H9 (cell line): ENCODE data around the gene PLEKHD1. TPM values are rescaled to one million over a fixed set of nuclear protein-coding genes. Genes with fewer than 3 reads are reported as not detected.

ENCODE experiments used
- DNase-seq: peaks from one replicate; pipeline ENCODE4 v3.0.0-alpha.2; 2017
- H2AFZ ChIP-seq: one replicate; pipeline ENCODE4 v1.6.1; 2013; ENCODE audit warnings: mild to moderate bottlenecking, low read length, control low read depth, moderate library complexity
- H2AK5ac ChIP-seq: 2 replicates; pipeline ENCODE4 v1.6.1; 2013; ENCODE audit warnings: low read length, control low read depth, mixed read lengths; ENCODE audit not compliant: insufficient read length
- H2BK120ac ChIP-seq: one replicate; pipeline ENCODE4 v1.6.1; 2013; ENCODE audit warnings: low read depth, mild to moderate bottlenecking, low read length, control low read depth, inconsistent platforms; ENCODE audit not compliant: poor library complexity, severe bottlenecking
- H2BK12ac ChIP-seq: 2 replicates; pipeline ENCODE4 v1.6.1; 2013; ENCODE audit warnings: low read length, control low read depth, mixed read lengths, low read depth; ENCODE audit not compliant: insufficient read length
- H2BK15ac ChIP-seq: 2 replicates; pipeline ENCODE4 v1.6.1; 2013; ENCODE audit warnings: low read depth, low read length, control low read depth
- H2BK20ac ChIP-seq: one replicate; pipeline ENCODE4 v1.6.1; 2013; ENCODE audit warnings: low read depth, mild to moderate bottlenecking, low read length, control low read depth, inconsistent platforms; ENCODE audit not compliant: poor library complexity, severe bottlenecking
- H2BK5ac ChIP-seq: 2 replicates; pipeline ENCODE4 v1.6.1; 2013; ENCODE audit warnings: low read length, control low read depth, mixed read lengths; ENCODE audit not compliant: insufficient read length
- H3K14ac ChIP-seq: 2 replicates; pipeline ENCODE4 v1.6.1; 2013; ENCODE audit warnings: low read length, control low read depth; ENCODE audit not compliant: insufficient read depth
- H3K18ac ChIP-seq: 2 replicates; pipeline ENCODE4 v1.6.1; 2013; ENCODE audit warnings: low read depth, mild to moderate bottlenecking, mixed read lengths, low read length, control low read depth; ENCODE audit not compliant: insufficient read length
- H3K23ac ChIP-seq: 2 replicates; pipeline ENCODE4 v1.6.1; 2013; ENCODE audit warnings: low read length, control low read depth, mixed read lengths, low read depth; ENCODE audit not compliant: insufficient read length
- H3K23me2 ChIP-seq: 2 replicates; pipeline ENCODE4 v1.6.1; 2013; ENCODE audit warnings: low read depth, mild to moderate bottlenecking, mixed read lengths, low read length, control low read depth; ENCODE audit not compliant: insufficient read length, poor library complexity, severe bottlenecking
- H3K27ac ChIP-seq: 2 replicates; pipeline ENCODE4 v1.5.1; 2013; ENCODE audit warnings: low read length, control low read depth, mixed read lengths, low read depth; ENCODE audit not compliant: insufficient read length
- H3K27me3 ChIP-seq: 2 replicates; pipeline ENCODE4 v1.6.1; 2013; ENCODE audit warnings: low read length, control low read depth, inconsistent platforms; ENCODE audit not compliant: insufficient read depth
- H3K4ac ChIP-seq: 2 replicates; pipeline ENCODE4 v1.6.1; 2013; ENCODE audit warnings: low read depth, mild to moderate bottlenecking, control low read depth, inconsistent platforms, low read length, moderate library complexity
- H3K4me1 ChIP-seq: 2 replicates; pipeline ENCODE4 v1.6.1; 2013; ENCODE audit warnings: low read length, control low read depth, inconsistent platforms; ENCODE audit not compliant: insufficient read depth
- H3K4me2 ChIP-seq: 2 replicates; pipeline ENCODE4 v1.6.1; 2013; ENCODE audit warnings: low read length, control low read depth, mixed read lengths; ENCODE audit not compliant: insufficient read length, insufficient read depth
- H3K56ac ChIP-seq: 2 replicates; pipeline ENCODE4 v1.6.1; 2013; ENCODE audit warnings: low read depth, mild to moderate bottlenecking, mixed read lengths, low read length, control low read depth; ENCODE audit not compliant: insufficient read length
- H3K79me1 ChIP-seq: 2 replicates; pipeline ENCODE4 v1.6.1; 2013; ENCODE audit warnings: low read depth, mild to moderate bottlenecking, moderate library complexity, low read length, control low read depth, inconsistent platforms; ENCODE audit not compliant: insufficient read depth, poor library complexity, severe bottlenecking
- H3K79me2 ChIP-seq: 2 replicates; pipeline ENCODE4 v1.6.1; 2013; ENCODE audit warnings: low read length, control low read depth, inconsistent platforms; ENCODE audit not compliant: insufficient read depth
- H3K9ac ChIP-seq: 2 replicates; pipeline ENCODE4 v1.6.1; 2013; ENCODE audit warnings: low read length, control low read depth, mixed read lengths; ENCODE audit not compliant: insufficient read length; ENCODE audit errors: extremely low read depth
- H3K9me3 ChIP-seq: one replicate; pipeline ENCODE4 v1.6.1; 2013; ENCODE audit warnings: low read depth, low read length, inconsistent platforms; ENCODE audit not compliant: control insufficient read depth
- H3T11ph ChIP-seq: one replicate; pipeline ENCODE4 v1.6.1; 2013; ENCODE audit warnings: mild to moderate bottlenecking, low read length, control low read depth, inconsistent platforms
- H4K20me1 ChIP-seq: one replicate; pipeline ENCODE4 v1.6.1; 2013; ENCODE audit not compliant: control insufficient read depth, insufficient read length, insufficient read depth
- H4K5ac ChIP-seq: 2 replicates; pipeline ENCODE4 v1.6.1; 2013; ENCODE audit warnings: low read depth, mild to moderate bottlenecking, mixed read lengths, low read length, control low read depth; ENCODE audit not compliant: insufficient read length
- H4K8ac ChIP-seq: replicated peaks from 2 replicates; pipeline ENCODE4 v1.6.1; 2013; ENCODE audit warnings: low read length, control low read depth, mixed read lengths, low read depth; ENCODE audit not compliant: insufficient read length
- H4K91ac ChIP-seq: 2 replicates; pipeline ENCODE4 v1.6.1; 2013; ENCODE audit warnings: low read depth, mild to moderate bottlenecking, moderate library complexity, mixed read lengths, low read length, control low read depth; ENCODE audit not compliant: insufficient read length
- H3K27ac Mint-ChIP-seq, 3 experiments: 2 replicates in 2 of 3; 3 replicates in 1 of 3; pipeline ENCODE4 v1.8.0; 2020 to 2021; ENCODE audit warnings: mixed read lengths in 3 of 3, mild to moderate bottlenecking in 1 of 3, moderate library complexity in 1 of 3
- H3K27me3 Mint-ChIP-seq: 2 replicates; pipeline ENCODE4 v1.8.0; 2021; ENCODE audit warnings: low read depth, mild to moderate bottlenecking, moderate library complexity, mixed read lengths
- H3K36me3 Mint-ChIP-seq, 3 experiments: 2 replicates in 2 of 3; 3 replicates in 1 of 3; pipeline ENCODE4 v1.8.0; 2020 to 2021; ENCODE audit warnings: low read depth in 3 of 3, mixed read lengths in 3 of 3; ENCODE audit not compliant: insufficient read depth in 1 of 3
- H3K4me1 Mint-ChIP-seq, 2 experiments: 2 replicates each; pipeline ENCODE4 v1.8.0; 2020; ENCODE audit warnings: mixed read lengths in 2 of 2
- H3K4me3 Mint-ChIP-seq, 2 experiments: 2 replicates in 1 of 2; 3 replicates in 1 of 2; pipeline ENCODE4 v1.8.0; 2020 to 2021; ENCODE audit warnings: mild to moderate bottlenecking in 2 of 2, mixed read lengths in 2 of 2, moderate library complexity in 1 of 2
- H3K9me3 Mint-ChIP-seq, 2 experiments: 2 replicates in 1 of 2; 3 replicates in 1 of 2; pipeline ENCODE4 v1.8.0; 2020; ENCODE audit warnings: mild to moderate bottlenecking in 2 of 2, mixed read lengths in 2 of 2, moderate library complexity in 1 of 2
- WGBS: extraction: QIAGEN DNeasy Blood & Tissue Kit; methylation state at CpG from one replicate; pipeline ENCODE4 v1.1.7; 2013; ENCODE audit warnings: missing lambda C conversion rate, low lambda C conversion rate, mixed read lengths; ENCODE audit not compliant: insufficient read length; ENCODE audit errors: extremely low coverage; 5-methylcytosine and 5-hydroxymethylcytosine counted together
- total RNA-seq: library from RNA; stranded (reverse); gene quantifications from 2 replicates; pipeline ENCODE4 v1.2.1, GENCODE V29; 2021
- TF ChIP-seq, protein P1 (sequence below): fragments of 200-600 bp; sonication (generic); conservative IDR thresholded peaks from 3 replicates; pipeline ENCODE4 v1.8.0; 2021; ENCODE audit warnings: antibody characterized with exemption, mild to moderate bottlenecking

PLEKHD1 gene
- total RNA-seq, 1 experiment from 2014 or later, result 0.37 TPM

DNA sequence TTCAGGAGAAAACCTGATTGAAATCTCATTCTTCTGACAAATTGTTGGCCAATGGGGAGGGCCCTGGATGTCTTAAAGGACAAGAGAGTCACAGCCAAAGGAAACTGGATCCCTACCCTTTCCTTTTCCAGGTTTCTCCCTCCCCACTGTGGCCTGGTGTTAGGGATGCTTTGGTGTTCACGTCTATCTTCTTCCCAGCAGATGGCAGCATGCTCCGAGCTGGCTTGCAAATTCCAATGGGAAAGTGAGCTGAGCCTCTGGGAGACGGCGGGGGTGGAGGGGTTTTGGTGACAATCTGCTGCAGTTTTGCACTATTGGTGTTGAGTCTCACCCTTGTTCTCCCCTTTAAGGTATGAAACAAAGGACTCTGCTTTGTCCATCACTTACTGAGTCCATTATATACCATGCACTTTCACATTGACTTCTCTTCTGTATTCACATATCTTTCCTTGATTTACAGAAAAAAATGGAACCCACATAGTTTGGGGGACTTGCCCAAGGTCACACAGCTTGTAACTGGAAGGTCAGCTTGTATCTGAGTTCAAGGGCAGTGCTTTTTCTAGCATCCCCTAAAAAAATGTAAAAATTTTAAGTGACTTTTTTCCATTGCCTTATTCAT is 50.8 kb downstream of the PLEKHD1 start:
- Histone ChIP-seq H2BK5ac (no peak overlapping the region), H3K9me3 (no peaks in the 10 kb centered on the region), H4K91ac (no peak overlapping the region), H4K8ac (no peak overlapping the region), H4K20me1 (no peaks in the 10 kb centered on the region), H3K9ac (no peak overlapping the region), H3K4me2 (no peak overlapping the region), H3K18ac (no peak overlapping the region), H3K27ac (no peak overlapping the region), H3K79me2 (no peaks in the 10 kb centered on the region), H2BK15ac (no peak overlapping the region), H3K27me3 (no peaks in the 10 kb centered on the region), H4K5ac (no peak overlapping the region), H2AFZ (no peak overlapping the region), H3K23ac (no peak overlapping the region), H3K23me2 (no peaks in the 10 kb centered on the region), H3K4ac (no peak overlapping the region), H2BK12ac (no peak overlapping the region), H3K79me1 (no peaks in the 10 kb centered on the region), H3K14ac (no peak overlapping the region), H2BK120ac (no peak overlapping the region), H3K56ac (no peak overlapping the region), H3K4me1 (no peaks in the 10 kb centered on the region), H2AK5ac (no peak overlapping the region), H2BK20ac (no peak overlapping the region), H3T11ph (no peak overlapping the region)
- DNase-seq, result peak; percentile 81
- no peaks in the 10 kb centered on the region for H3K9me3 Mint-ChIP-seq
- TF ChIP-seq, protein P1, sequence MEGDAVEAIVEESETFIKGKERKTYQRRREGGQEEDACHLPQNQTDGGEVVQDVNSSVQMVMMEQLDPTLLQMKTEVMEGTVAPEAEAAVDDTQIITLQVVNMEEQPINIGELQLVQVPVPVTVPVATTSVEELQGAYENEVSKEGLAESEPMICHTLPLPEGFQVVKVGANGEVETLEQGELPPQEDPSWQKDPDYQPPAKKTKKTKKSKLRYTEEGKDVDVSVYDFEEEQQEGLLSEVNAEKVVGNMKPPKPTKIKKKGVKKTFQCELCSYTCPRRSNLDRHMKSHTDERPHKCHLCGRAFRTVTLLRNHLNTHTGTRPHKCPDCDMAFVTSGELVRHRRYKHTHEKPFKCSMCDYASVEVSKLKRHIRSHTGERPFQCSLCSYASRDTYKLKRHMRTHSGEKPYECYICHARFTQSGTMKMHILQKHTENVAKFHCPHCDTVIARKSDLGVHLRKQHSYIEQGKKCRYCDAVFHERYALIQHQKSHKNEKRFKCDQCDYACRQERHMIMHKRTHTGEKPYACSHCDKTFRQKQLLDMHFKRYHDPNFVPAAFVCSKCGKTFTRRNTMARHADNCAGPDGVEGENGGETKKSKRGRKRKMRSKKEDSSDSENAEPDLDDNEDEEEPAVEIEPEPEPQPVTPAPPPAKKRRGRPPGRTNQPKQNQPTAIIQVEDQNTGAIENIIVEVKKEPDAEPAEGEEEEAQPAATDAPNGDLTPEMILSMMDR, result peak; percentile 83
- H3K27ac Mint-ChIP-seq, result no peak overlapping the region; a peak in 2 of 7 replicates
- no peak overlapping the region for H3K4me3 Mint-ChIP-seq
- peaks cover 4 to 9% of the 10 kb centered on the region in 2 experiments for H3K4me1 Mint-ChIP-seq
- no peaks in the 10 kb centered on the region; the same call in 1 of the 2 replicates for H3K27me3 Mint-ChIP-seq
- no peaks in the 10 kb centered on the region for H3K36me3 Mint-ChIP-seq
- WGBS, result no CpG with 5 or more reads among the region's 4 CpGs
